Stomach smooth muscle (tissue), 2 donors: ENCODE measurements around the gene BABAM1.
"Not testable (repeated sequence)": the region's sequence is repeated elsewhere in the genome, so short reads cannot be mapped to it uniquely, and the experiment has no call there.

Experiments
- H3K27ac ChIP-seq: one replicate; pipeline ENCODE4 v1.7.0; 2013; ENCODE audit warnings: mild to moderate bottlenecking, low read length, inconsistent platforms
- H3K27me3 ChIP-seq, 2 donors: one replicate each; pipeline ENCODE4 v1.7.0; 2013; ENCODE audit warnings: low read length in 2 of 2; ENCODE audit not compliant: insufficient read depth in 2 of 2, control insufficient read depth in 1 of 2
- H3K36me3 ChIP-seq, 2 donors: one replicate each; pipeline ENCODE4 v1.7.0; 2013; ENCODE audit warnings: low read length in 2 of 2; ENCODE audit not compliant: control insufficient read depth in 2 of 2, insufficient read depth in 2 of 2
- H3K4me1 ChIP-seq: one replicate; pipeline ENCODE4 v1.7.0; 2013; ENCODE audit warnings: low read length; ENCODE audit not compliant: control insufficient read depth, insufficient read depth
- H3K4me3 ChIP-seq, 2 donors: one replicate each; pipeline ENCODE4 v1.7.0; 2013; ENCODE audit warnings: low read length in 2 of 2
- H3K9ac ChIP-seq, 2 donors: one replicate each; pipeline ENCODE4 v1.7.0; 2013; ENCODE audit warnings: low read length in 2 of 2, mild to moderate bottlenecking in 1 of 2
- H3K9me3 ChIP-seq, 2 donors: one replicate each; pipeline ENCODE4 v1.7.0; 2013; ENCODE audit warnings: low read length in 2 of 2; ENCODE audit not compliant: control insufficient read depth in 2 of 2
- donor health status: healthy.
- donor health status: Pancreatic carcinoma.

Gene BABAM1

GRCh38 chr19:17259934-17260333, 7.3 kb upstream of the BABAM1 start:
- Histone ChIP-seq H3K4me3 (no peak overlapping the region), H3K27me3 (no peaks in the 10 kb centered on the region), H3K4me1 (no peaks in the 10 kb centered on the region), H3K9ac (no peak overlapping the region), H3K36me3 (no peaks in the 10 kb centered on the region), H3K9me3 (peaks cover 0 to 6% of the 10 kb centered on the region in 2 donors), H3K27ac (no peak overlapping the region)

DNA sequence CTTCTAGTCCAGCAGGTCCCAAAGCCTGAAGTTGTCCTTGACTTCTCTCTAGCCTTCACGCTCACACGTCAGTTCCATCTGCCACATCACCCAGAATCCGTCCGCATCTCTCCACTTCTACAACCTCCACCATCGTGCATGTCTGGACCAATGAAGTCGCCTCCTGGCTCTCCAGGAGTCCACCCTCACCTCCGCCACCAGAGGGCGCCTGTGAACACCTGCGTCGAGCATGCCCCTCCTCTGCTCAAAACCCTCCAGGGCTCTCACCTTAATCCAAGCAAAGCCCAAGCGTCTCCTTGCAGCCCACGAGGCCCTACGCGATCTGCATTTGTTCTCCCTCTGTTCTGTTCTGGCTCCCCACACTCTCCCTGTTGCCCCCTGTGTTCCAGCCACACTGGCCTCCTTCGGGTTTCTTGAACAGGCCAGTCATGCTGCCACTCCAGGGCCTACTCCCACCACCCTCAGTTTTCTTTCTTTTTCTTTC, 6.4 kb upstream of the BABAM1 start:
- no peaks in the 10 kb centered on the region for H3K36me3 ChIP-seq
- no peaks in the 10 kb centered on the region for H3K4me1 ChIP-seq
- no peak overlapping the region for H3K27ac ChIP-seq
- no peak overlapping the region for H3K4me3 ChIP-seq
- no peaks in the 10 kb centered on the region for H3K27me3 ChIP-seq
- H3K9ac ChIP-seq: no peak overlapping the region
- peaks cover 0 to 6% of the 10 kb centered on the region in 2 donors for H3K9me3 ChIP-seq

- H3K4me1 ChIP-seq: peaks cover under 1% of the 10 kb centered on the region
- H3K27me3 ChIP-seq: no peaks in the 10 kb centered on the region
- no peak overlapping the region for H3K9ac ChIP-seq
- no peaks in the 10 kb centered on the region for H3K36me3 ChIP-seq
- no peak overlapping the region for H3K27ac ChIP-seq
- peaks cover 0 to 6% of the 10 kb centered on the region in 2 donors for H3K9me3 ChIP-seq
- H3K4me3 ChIP-seq: peak overlapping the region in 1 of 2 donors; percentile 8
These were observed 4.7 kb upstream of the BABAM1 start for GRCh38 chr19:17262557-17262956.

GRCh38 chr19:17263712-17264640, 3.3 kb upstream of the BABAM1 start:
- Histone ChIP-seq H3K27ac (no peak overlapping the region), H3K4me3 (peak overlapping the region; percentile 25 to 49), H3K9ac (no peak overlapping the region), H3K27me3 (no peaks in the 10 kb centered on the region), H3K4me1 (peaks cover 14% of the 10 kb centered on the region), H3K36me3 (no peaks in the 10 kb centered on the region), H3K9me3 (peaks cover 0 to 6% of the 10 kb centered on the region in 2 donors)

DNA sequence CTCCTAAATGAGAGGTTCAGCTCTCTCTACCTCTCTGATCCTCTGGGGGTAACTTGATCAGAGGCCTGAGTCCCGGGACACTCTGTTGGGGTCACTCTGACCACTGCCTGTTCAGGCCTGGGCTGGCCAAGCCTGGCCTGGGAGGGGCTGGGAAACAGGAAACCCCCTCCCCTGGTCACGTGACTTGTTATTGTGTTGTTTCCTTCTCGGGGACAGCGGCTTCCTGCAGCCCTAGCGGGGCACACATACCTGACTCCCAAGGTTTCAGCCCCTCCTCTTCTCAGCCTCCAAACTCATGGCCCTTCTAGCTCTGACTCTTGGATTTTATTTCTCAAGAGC, 2.6 kb upstream of the BABAM1 start, which contains the start of gene USHBP1:
Gene USHBP1 (minus strand): TSS at position 105 of the 339 bp plus-strand sequence. CDS start 446 bp downstream, outside the sequence.
- H3K27ac ChIP-seq: no peak within 1 kb of the TSS
- peaks cover 14% of the 10 kb centered on the region for H3K4me1 ChIP-seq
- H3K36me3 ChIP-seq: no peaks in the 10 kb centered on the region
- no peaks in the 10 kb centered on the region for H3K27me3 ChIP-seq
- H3K9me3 ChIP-seq: no peaks in the 10 kb centered on the region
- H3K9ac ChIP-seq: no peak within 1 kb of the TSS
- peak within 1 kb of the TSS; percentile 25 to 49 for H3K4me3 ChIP-seq

GRCh38 chr19:17266026-17266425, 1.2 kb upstream of the BABAM1 start:
- Histone ChIP-seq H3K4me1 (peaks cover 14% of the 10 kb centered on the region), H3K27ac (no peak overlapping the region), H3K4me3 (no peak overlapping the region), H3K9me3 (no peaks in the 10 kb centered on the region), H3K27me3 (no peaks in the 10 kb centered on the region), H3K36me3 (peaks cover under 1 to 2% of the 10 kb centered on the region in 2 donors), H3K9ac (no peak overlapping the region)

GRCh38 chr19:17266589-17266974, 661 bp upstream of the BABAM1 start:
- H3K4me1 ChIP-seq: peaks cover 14% of the 10 kb centered on the region
- H3K36me3 ChIP-seq: peaks cover 5 to 7% of the 10 kb centered on the region in 2 donors
- no peaks in the 10 kb centered on the region for H3K27me3 ChIP-seq
- peak overlapping the region in 1 of 2 donors; percentile 99 for H3K4me3 ChIP-seq
- no peak overlapping the region for H3K9ac ChIP-seq
- H3K27ac ChIP-seq: no peak overlapping the region
- no peaks in the 10 kb centered on the region for H3K9me3 ChIP-seq

DNA sequence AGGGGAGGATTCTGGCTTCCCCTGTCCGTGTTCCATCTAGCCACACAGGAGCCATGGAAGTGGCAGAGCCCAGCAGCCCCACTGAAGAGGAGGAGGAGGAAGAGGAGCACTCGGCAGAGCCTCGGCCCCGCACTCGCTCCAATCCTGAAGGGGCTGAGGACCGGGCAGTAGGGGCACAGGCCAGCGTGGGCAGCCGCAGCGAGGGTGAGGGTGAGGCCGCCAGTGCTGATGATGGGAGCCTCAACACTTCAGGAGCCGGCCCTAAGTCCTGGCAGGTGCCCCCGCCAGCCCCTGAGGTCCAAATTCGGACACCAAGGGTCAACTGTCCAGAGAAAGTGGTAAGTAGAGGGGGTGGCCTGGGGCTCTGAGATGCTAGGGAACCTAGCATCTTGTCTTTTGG, 1.5 kb downstream of the BABAM1 start:
- Histone ChIP-seq H3K36me3 (peaks cover 8 to 12% of the 10 kb centered on the region in 2 donors), H3K9ac (no peak overlapping the region), H3K9me3 (no peaks in the 10 kb centered on the region), H3K4me1 (peaks cover 14% of the 10 kb centered on the region), H3K4me3 (no peak overlapping the region), H3K27me3 (no peaks in the 10 kb centered on the region), H3K27ac (no peak overlapping the region)

GRCh38 chr19:17274892-17275291, 7.6 kb downstream of the BABAM1 start:
- H3K9ac ChIP-seq, H3K4me3 ChIP-seq, H3K9me3 ChIP-seq, H3K4me1 ChIP-seq, H3K27ac ChIP-seq, H3K27me3 ChIP-seq: not testable (repeated sequence)
- H3K36me3 ChIP-seq: peaks cover 35 to 39% of the 10 kb centered on the region in 2 donors

- H3K4me3 ChIP-seq: no peak overlapping the region
- H3K36me3 ChIP-seq: peaks cover 35 to 37% of the 10 kb centered on the region in 2 donors
- no peaks in the 10 kb centered on the region for H3K9me3 ChIP-seq
- H3K27me3 ChIP-seq: no peaks in the 10 kb centered on the region
- H3K4me1 ChIP-seq: no peaks in the 10 kb centered on the region
- no peak overlapping the region for H3K27ac ChIP-seq
- no peak overlapping the region for H3K9ac ChIP-seq
These were observed 8.4 kb downstream of the BABAM1 start for GRCh38 chr19:17275441-17276175.
